Medulla oblongata (tissue), 1 donor: ENCODE results near the gene SYTL5.

Experiments
- DNase-seq: peaks from one replicate; pipeline ENCODE4 v3.0.0-alpha.2; 2015; ENCODE audit errors: extremely low spot score

The SYTL5 gene

GRCh38 chrX:38087594-38087993 lies 81.2 kb downstream of the SYTL5 start:
- DNase-seq = no peak

GRCh38 chrX:38089173-38089982 lies 83.0 kb downstream of the SYTL5 start:
- no peak for DNase-seq

GRCh38 chrX:38095971-38096529 lies 89.7 kb downstream of the SYTL5 start:
- DNase-seq = no peak

- no peak for DNase-seq
These were observed 93.3 kb downstream of the SYTL5 start for GRCh38 chrX:38099688-38100087.

- no peak for DNase-seq
These were observed 95.9 kb downstream of the SYTL5 start for GRCh38 chrX:38102240-38102639.

GRCh38 chrX:38102875-38103274 lies 96.5 kb downstream of the SYTL5 start:
- no peak for DNase-seq

- DNase-seq = no peak
These were observed 97.8 kb downstream of the SYTL5 start for GRCh38 chrX:38103857-38104812.

- no peak for DNase-seq
These were observed 98.9 kb downstream of the SYTL5 start for GRCh38 chrX:38105216-38105725.

- no peak for DNase-seq
These were observed 100.8 kb downstream of the SYTL5 start for GRCh38 chrX:38106991-38107655.

- no peak for DNase-seq
These were observed 102.0 kb downstream of the SYTL5 start for GRCh38 chrX:38108364-38108763.

GRCh38 chrX:38109042-38109898 lies 102.9 kb downstream of the SYTL5 start:
- DNase-seq = no peak

- DNase-seq = no peak
These were observed 103.9 kb downstream of the SYTL5 start for GRCh38 chrX:38110231-38110630.

- DNase-seq = no peak
These were observed 104.8 kb downstream of the SYTL5 start for GRCh38 chrX:38111196-38111595.

- DNase-seq = no peak
These were observed 106.2 kb downstream of the SYTL5 start for GRCh38 chrX:38112566-38112965.

- no peak for DNase-seq
These were observed 110.4 kb downstream of the SYTL5 start for GRCh38 chrX:38116706-38117105.

GRCh38 chrX:38117485-38117884 lies 111.1 kb downstream of the SYTL5 start:
- DNase-seq = no peak

GRCh38 chrX:38124000-38124399 lies 117.6 kb downstream of the SYTL5 start:
- no peak for DNase-seq

- DNase-seq = no peak
These were observed 119.8 kb downstream of the SYTL5 start for GRCh38 chrX:38126179-38126578.

GRCh38 chrX:38127961-38128360 lies 121.6 kb downstream of the SYTL5 start:
- DNase-seq = no peak

GRCh38 chrX:38129366-38129765 lies 123.0 kb downstream of the SYTL5 start:
- no peak for DNase-seq
